Suppressor macrophage treated with lipopolysaccharide for 1 hour (primary cell): ENCODE measurements around the gene CD2AP.
"Not testable (repeated sequence)": the region's sequence is repeated elsewhere in the genome, so short reads cannot be mapped to it uniquely, and the experiment has no call there.

ENCODE experiments used
- DNase-seq, 3 donors: peaks; one replicate each; pipeline ENCODE4 v3.0.0-alpha.2; 2020 to 2022

Gene CD2AP

DNA sequence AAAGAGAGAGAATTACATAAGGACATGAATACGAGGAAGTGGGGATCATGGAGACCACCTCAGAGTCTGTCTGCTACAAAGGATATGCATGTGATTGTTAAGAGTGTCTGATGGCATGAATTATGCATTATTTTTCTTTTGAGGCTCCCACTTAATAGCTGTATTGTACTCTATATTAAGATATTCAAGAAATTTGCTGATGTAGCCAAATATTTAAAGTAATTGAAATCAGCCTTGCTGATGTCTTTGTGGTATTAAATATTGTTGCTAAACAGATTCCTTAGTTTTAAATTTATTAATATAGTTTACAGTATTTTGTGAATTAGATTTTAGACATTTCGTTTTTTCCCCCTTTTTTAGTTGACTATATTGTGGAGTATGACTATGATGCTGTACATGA lies 25.3 kb downstream of the CD2AP start:
- DNase-seq: no peak

DNA sequence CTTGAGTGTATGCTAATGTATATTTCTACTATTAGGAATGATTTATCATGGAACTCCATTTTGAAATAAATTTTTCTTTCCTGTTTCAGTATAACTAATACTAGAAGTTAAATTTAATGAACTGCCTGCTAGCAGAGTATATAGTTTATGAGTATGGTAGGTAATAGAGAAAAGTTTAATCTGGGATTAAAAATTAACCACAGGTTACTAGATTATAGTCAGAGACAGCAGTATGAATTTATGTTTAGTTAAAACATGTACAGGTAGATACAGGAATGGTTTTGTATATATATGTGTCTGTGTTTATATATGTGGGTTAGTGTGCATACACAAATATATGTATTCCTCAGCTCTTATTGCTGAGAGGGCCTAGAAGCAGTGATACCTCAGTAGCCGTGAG lies 32.3 kb downstream of the CD2AP start:
- DNase-seq: no peak

DNA sequence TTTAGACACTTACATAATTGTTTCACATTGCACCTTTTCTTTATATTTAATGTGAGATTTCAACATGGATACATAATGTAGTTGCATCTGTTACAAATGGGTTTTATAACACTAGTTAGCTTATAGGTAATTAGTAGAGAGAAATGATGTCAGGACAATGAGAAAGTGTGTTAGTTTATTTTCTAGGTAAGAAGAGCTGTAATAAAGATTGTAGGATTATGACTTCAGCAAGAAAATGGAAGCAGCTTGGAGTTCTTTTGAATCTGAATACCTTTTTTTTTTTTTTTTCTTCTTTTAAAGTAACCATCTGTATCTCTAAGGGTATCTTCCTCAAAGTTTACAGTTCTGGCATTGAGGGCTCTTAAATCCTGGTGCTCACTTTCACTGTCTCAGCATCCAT lies 35.3 kb downstream of the CD2AP start:
- DNase-seq: no peak

DNA sequence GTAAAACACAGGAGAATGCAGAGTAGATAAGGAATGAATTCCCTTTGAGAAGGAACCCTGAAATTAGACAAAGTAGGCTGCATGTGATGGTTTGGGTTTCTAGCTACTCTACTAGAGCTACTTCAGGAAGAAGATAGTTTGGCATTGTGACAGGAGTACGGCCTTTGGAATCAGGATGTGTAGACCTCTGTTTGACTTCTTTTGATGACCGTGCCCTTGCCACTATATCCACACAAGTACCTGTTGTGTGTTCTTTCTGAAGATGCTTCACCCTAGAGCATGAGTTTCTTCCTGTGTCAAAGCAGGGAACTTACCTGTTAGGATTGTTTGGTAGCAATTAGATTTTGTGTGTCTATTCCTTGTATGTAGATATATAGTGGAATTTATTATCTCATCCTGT lies 41.7 kb downstream of the CD2AP start:
- no peak for DNase-seq

DNA sequence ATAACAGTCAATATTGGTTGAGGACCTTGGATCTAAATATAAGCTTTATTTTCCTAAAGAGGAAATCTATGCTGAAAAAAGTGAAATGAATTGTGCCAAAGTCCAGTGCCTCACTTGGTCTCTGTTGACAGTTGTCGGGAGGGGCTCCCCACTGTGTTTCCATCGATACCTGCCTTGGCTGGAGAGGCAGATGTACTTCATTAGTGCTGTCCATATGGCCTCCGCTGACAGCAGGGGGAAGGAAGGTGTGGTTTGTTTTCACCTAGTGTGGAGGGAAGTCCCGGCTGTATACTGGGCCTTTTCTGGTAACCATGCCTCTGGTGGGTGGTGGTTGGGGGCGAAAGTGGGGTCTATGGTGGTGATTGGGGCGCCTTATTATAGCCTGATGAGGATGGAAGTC lies 42.7 kb downstream of the CD2AP start:
- no peak for DNase-seq

DNA sequence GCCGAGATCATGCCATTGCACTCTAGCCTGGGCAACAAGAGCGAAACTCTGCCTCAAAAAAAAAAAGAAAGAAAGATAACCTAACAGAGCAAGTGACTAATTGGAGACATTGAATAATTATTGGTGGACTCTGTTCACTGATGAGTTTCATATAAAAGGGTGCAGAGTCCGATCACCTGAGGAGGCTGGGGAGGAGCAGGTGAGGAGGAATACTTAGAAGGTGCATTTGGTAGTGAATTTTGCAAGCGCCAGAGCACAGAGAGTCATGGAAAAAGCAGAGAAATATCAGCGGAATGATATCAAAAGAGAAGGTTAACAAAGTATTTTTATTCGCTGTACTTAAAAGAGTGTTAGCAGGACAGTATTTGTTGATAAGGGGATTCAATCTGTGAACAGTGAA lies 44.4 kb downstream of the CD2AP start:
- DNase-seq: no peak

DNA sequence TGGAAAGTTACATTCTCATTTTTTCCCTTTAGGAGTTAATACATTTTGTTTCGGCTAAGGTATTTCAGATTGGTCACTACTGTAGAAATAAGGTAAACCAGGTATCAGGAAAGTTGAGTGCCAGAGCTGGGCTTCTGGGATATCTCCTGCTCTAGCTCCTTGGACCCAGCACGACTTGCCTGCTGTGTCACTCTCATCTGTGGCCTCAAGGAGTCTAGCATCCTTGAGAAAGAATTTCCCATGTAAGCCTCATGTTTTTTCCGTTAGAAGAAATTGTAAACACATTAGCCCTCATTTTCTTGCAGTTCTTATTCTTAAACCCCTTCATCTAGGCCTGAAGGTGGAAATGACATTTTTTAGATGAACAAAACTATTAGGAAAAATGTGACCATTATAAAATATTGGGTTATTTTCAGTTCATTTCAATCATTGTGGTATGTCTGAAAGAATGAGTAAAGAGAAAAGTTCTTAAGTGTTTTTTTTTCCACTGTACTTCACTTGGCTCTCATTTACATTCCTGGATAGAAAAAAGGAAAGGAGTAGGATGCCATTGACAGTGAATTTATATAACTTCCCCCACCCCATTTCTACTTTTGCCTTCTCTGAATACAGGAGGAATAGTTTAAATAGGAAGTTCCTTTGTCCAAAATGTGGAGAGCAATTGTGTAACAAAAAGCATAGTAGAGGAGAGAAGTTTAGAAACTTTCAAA lies 46.7 kb downstream of the CD2AP start:
- peak in 2 of 3 donors; percentile 1 to 9 for DNase-seq

DNA sequence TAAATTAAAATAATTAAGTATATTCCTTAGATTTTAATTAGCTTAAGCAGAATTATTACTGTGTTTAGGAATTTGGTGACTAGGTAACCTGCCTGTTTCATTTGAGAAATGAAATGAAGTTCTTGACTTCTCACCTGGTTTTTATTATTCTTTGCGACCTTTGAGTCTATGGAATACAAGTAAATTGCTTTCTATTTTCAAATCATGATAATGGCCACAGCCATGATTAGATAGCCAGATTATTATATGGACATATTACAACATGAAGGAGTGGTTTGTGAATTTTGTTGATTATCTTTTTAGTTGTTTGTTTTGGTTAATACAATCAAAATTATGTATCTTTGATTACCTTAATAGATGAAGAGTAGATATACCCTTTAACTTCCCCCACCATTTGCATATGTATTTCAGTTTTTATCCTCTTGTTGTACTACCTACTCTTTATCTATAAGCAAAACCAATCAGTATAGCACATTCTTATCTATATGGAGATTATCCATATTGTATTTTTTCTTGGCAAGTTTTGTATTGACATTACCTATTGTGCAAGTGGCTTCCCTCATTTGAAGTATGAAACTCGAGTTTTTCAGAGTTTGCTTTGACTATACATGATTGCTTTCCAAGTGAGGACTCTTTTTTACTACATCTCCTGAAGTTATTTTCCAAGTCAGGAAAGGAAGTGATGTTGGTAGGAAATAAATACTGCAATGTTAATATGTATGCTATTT lies 47.9 kb downstream of the CD2AP start:
- DNase-seq: no peak

DNA sequence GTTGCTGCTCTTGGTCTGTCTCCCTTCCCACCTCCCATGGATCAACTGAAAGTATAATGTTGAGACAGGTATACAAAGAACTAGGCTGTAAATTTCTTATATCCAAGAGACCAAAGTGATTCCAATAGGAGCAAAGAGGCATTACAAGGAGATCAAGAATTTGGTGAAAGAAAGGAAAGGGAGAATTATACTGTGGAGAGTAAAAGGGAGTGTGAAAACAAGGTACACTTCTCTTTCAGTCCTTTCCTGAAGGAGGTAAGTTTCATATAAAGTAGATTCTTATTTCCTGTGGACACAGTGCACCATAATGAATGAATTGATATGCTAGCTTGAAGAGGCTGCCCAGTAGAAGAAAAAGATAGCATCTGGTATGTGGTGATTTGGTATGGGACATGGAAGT lies 49.7 kb downstream of the CD2AP start:
- no peak for DNase-seq

DNA sequence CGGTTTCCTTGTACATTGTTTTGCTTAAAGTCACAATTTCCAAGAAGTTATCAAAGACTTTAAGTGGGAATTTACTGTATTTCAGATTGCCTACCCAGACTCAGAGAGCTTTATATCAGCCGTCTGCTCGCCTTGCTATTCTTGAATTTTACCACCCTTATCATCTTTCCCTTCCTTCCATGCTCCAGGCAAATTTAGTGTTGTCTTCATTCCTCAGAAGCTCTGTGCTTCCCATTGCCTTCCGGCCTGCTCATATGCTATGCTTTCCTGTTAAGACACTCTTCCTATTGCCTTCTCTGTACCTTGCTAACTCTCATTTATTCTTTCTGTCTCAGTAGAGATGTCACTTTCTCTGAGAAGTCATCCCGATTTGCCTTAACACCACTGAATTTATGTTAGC lies 52.1 kb downstream of the CD2AP start:
- DNase-seq: no peak

DNA sequence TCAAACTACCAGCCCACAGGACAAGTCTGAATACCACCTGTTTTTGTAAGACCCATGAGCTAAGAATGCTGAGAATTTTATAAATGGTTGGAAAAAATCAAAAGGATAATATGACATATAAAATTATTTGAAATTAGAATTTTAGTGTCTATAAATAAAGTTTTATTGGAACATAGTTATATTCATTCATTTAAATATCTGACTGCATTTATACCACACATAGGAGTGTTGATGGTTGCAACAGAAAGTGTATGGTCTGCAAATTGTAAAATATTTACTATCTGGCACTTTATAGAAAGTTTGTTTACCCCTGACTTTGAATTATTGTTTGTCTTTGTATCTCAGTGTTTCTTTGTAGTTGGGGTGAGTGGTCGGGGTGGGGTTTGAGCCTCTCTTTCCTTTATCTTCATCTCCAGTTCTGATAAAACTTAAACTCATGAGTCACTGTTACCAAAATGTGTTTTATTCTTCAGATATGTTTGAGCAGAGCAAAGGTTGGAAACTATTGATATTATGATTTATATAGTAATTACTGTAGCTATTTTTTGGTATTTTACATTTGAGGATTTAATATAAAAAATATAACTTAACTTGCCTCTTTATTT lies 55.5 kb downstream of the CD2AP start:
- DNase-seq: no peak

DNA sequence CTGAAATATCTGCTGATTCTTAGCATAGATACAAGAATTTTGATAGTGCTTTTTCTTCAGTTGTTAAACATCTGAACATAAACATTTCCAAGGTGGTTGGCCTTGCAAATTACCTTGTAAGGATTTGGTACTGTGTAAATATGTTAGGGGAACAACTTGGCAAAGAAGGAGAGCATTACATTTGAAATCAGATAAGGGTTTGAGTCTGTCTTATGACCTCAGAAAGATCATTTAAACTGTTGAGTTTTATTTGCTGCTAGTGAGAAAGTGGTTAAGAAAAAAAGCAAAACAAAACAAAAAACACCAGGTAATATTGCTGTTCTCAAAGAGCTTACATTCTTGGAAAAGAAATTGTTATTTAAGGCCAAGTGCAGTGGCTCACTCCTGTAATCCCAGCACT lies 56.5 kb downstream of the CD2AP start:
- DNase-seq: no peak

DNA sequence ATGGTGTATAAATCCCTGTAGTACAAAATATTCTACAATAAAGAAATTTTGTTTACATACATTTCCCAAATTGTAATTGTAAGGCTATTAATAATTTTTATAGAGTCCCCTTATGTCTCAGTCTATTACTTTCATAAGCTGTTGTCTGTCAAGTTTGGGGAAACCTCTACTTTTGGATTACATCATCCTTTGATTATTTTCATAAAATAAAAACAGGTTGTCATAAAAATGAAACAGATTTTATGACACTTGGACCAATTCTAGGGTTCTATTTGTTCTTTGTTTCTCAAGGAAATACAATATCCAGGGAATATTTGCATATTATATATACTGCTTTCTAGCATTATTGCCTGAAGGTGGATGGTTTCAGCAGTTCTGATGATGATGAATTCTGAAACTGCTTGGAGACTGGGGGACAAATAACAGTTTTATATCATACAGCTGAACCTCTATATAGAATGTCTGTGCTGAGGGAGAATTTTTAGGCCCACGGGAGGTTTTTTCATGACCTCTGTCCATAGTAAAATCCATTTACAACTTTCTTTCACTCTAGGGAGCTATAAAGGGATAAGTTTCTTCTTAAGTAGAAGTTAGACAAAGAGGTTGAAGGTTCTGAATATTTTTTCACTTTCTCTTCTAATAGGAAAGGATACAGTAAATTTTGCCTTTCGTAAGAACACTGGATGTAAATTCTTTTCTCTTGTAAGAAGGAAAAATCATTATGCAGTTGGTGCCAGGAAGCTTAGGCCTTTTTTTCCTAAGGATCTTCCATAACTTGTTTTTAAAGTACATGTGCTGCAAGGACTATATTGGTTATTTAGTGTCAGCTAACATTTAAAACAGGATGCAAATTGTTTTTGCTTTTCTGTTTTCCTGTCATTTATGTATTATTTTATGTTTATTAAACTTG lies 58.0 kb downstream of the CD2AP start:
- no peak for DNase-seq

DNA sequence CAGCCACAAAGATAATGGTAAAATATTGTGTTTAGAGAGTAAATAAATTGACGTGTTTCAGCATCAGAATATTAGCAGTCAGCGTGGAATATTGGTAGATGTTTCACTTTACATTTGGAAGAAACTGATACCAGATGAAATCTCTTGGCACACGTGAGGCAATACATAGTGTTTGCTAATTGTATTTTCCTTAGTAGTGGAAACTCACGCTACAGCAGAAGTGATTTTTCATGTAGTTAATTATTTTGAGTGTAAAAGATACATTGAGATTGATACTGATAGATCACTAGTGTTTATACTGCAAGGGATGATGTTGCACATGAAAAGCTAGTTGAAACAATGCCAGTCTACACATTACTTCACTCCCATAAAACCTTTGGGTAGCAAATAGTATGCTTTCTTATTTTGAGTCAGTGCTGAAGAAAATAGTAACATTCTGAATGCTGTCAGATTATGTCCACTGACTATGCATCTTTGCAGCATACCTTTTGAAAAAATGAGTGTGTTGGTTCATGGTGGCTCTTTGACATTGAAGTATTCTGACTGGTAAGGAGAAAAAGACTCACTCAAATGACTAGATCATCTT lies 59.3 kb downstream of the CD2AP start:
- DNase-seq: no peak

DNA sequence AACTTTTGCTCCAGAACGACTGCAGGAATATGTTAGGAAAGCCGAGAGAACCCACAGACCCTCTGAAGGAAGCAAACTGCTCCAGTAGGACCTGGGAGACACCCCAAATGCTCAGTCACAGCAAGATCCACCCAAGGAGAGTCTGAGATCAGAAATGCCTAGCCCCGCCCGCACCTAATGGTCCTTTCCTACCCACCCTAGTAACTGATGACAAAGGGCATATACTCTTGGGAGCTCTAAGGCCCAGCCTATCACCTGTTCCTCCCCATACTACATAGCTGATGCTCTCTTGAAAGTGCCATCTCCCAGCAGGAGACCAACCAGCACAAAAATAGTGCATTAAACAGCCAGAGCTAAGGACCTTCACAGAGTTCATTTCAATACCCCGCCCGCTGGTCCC lies 67.6 kb downstream of the CD2AP start:
- DNase-seq: no peak

DNA sequence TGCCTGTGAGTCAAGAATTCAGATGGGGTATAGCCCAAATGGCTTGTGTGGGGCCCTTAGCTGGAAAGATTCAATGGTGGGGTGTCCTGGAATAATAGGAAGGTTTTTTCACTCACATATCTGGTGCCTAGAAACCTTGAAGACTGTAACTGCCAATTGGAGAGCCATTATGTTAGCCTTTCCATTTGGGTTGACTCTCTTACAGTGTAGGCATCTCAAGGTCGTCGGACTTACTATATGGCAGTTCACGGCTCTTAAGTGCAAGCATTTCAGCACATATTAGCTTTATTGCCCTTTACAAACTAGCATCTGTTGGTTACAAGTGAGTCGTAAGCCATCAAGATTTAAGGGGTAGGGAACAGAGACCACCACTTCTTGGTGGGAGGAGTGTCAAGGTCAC lies 74.1 kb downstream of the CD2AP start:
- DNase-seq: no peak

DNA sequence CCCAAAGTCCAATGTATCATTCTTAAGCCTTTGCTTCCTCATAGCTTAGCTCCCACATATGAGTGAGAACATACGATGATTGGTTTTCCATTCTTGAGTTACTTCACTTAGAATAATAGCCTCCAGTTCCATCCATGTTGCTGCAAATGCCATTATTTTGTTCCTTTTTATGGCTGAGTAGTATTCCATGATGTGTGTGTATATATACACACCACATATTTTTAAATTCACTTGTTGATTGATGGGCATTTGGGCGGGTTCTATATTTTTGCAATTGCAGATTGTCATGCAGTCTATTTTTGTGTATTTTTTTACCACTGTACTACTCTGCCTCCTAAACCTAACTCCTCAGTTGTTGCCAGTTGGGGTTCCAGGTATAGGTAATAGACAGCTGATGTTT lies 74.7 kb downstream of the CD2AP start:
- DNase-seq: no peak

DNA sequence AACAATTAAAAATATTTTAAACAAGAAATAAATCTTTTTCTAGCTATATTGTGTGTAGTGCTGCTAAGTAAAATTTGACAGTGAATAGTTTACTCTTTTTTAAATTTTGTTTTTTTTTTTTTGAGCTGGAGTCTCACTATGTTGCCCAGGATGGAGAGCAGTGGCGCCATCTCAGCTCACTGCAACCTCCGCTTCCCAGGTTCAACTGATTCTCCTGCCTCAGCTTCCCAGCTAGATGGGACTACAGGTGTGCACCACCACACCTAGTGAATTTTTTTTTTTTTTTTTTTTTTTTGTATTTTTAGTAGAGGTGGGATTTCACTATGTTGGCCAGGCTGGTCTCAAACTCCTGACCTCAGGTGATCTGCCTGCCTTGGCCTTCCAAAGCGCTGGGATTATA lies 75.7 kb downstream of the CD2AP start:
- DNase-seq: not testable (repeated sequence)

DNA sequence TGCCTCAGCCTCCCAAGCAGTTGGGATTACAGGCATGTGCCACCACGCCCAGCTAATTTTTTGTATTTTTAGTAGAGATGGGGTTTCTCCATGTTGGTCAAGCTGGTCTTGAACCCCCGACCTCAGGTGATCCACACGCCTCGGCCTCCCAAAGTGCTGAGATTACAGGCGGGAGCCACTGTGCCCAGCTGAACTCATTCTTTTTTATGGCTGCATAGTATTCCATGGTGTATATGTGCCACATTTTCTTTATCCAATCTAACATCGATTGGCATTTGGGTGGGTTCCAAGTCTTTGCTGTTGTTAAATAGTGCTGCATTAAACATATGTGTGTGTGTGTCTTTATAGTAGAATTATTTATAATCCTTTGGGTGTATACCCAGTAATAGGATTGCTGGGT lies 78.9 kb downstream of the CD2AP start:
- not testable (repeated sequence) for DNase-seq

DNA sequence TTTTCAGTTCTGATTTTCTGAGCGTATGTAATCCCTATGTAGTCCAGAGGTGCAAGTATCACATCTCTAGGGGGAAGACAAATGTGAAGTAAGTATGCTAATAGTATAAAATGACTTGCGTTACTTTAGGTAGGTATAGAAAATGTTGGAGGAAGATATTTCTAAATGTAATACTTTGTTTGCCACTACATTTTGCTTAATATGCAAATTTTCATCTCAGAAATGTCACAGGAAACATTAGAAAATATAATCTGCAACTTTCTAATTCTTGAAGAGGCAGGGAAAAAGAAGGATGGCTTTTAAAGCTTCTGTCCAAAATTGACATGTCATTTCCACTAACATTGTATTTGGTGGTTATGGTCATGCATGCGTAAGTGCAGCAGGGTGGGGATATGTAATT lies 85.6 kb downstream of the CD2AP start:
- no peak for DNase-seq

DNA sequence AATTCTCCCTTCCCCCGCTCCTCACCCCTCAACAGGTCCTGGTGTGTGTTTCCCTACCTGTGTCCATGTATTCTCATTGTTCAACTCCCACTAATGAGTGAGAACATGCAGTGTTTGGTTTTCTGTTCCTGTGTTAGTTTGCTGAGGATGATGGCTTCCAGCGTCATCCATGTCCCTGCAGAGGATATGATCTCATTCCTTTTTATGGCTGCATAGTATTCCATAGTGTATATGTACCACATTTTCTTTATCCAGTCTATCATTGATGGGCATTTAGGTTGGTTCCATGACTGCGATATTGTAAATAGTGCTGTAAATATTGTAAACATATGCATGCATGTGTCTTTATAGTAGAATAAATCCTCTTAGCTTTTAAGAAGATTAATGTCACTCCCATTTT lies 89.0 kb downstream of the CD2AP start:
- DNase-seq: not testable (repeated sequence)

DNA sequence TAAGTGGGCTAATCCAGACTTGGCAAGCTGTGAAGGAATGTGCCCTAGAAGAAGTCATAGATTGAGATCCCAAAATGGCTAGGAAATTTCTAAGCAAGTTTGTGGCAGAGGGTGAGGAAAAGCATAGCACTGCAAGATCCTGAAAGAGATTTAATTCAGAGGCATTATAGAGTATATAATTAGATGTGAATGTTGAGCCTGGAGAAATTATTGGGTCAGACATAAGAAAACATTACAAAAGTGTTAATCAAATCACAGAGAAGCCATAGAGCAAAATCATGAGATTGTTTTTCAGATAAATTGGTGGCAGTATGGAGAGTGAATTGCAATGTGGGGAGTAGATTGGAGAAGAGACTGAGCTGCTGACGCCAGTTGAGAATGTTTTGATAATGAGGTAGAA lies 90.0 kb downstream of the CD2AP start:
- no peak for DNase-seq

DNA sequence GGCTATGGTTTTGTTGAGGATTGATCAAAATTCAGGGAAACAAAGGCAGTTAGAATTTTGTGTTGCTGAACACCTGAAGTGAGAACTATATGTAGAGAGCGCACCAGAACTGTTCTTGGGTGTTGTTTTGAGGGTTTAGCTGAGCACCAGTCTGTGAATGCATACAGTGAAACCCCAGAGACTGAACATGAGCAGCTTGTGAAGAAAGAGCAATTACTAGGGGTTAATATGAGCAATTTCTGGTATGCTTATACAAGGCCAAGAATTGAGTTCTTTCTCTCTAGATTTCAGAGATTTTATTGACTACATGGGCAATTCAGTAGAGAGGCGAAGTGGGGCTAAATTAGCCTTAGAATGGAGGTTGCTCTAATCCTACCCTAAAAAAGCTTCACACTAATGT lies 93.9 kb downstream of the CD2AP start:
- DNase-seq: no peak
